Stimulated activated CD8-positive, alpha-beta memory T cell treated with anti-CD3 and anti-CD28 coated beads, Interleukin-4, amount 100 ng/mL, for 48 hours (primary cell): Measurements from ENCODE around the gene RBP2.

Experiments
- DNase-seq: peaks from one replicate; pipeline ENCODE4 v3.0.0-alpha.2; 2020

Gene RBP2

DNA sequence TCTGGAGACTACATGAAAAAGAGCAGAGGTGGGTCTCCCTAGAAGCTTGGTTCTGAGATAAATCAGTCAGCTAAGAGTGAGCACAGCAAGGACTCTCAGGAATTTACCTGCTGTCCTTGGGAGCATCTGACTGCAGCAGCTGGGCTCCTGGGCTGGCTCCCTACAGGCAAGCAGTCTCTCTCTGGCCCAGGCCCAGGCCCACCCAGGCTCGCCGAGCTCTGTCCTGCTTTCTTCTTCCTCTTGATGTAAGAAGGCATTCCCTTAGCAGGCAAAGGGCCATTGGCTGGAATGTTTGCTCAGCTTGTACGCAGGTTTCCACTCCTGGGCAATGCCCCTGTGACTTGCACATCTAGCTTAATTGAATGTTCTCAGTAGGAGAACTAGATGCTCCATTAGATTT, 4.3 kb upstream of the RBP2 start:
- no peak for DNase-seq

- no peak for DNase-seq
Observed at GRCh38 chr3:139477710-139478640, 1.7 kb upstream of the RBP2 start.

DNA sequence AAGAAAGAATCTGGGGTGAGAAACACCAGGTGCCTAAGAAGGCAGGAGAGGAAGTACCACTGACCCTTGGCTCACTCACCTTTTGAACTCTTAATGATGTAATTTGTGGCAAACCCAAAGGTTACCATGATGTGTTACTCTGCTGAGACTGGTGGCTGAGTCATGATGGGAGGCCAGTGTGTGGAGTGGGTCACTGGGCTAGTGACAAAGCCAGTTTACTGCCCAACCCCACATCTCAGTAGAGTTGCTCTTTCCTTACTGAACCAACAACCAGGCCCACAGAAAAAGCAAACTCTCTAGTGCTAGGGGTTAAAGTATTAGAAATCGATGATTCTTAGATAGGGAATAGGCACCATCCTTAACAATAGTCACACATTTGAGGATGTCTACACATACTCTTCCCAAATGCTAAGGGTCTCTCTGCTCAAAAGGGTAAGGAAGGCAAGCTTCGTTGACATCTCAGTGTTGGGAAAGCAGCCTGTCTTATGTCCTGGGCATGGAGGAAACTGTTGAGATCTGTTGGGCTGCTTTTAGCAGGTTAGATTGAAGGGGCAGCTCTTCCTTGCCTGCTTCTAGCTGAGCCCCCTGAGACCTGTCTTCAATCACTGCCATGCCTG, 3.1 kb downstream of the RBP2 start:
- no peak for DNase-seq

- DNase-seq, result no peak
Observed at GRCh38 chr3:139472380-139473010, 3.8 kb downstream of the RBP2 start.

GRCh38 chr3:139470199-139470598, 6.1 kb downstream of the RBP2 start:
- DNase-seq, result no peak

GRCh38 chr3:139468399-139468798, 7.9 kb downstream of the RBP2 start:
- no peak for DNase-seq

GRCh38 chr3:139466360-139466759, 10.0 kb downstream of the RBP2 start:
- no peak for DNase-seq

GRCh38 chr3:139465636-139466035, 10.7 kb downstream of the RBP2 start:
- no peak for DNase-seq

- DNase-seq, result no peak
Observed at GRCh38 chr3:139463466-139463865, 12.8 kb downstream of the RBP2 start.

DNA sequence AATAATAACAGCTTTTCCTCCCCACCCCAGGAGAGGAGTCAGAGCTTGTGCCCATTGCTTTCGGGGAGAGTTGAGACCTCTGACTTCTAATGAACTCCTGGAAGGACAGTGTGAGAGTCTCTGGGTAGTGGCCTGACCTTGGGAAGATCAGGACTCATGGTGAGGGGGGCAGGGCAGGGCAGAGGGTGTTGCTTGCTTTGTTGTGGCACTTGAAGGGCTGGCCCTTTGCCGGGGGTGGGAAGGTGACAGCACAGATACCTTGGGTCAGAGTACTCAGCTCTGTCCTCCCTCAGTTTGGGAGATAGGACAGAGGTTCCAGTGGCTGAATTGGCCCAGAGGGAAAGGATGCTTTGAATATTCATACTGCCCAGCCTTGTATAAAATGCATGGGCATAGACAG, 15.8 kb downstream of the RBP2 start:
- no peak for DNase-seq

DNA sequence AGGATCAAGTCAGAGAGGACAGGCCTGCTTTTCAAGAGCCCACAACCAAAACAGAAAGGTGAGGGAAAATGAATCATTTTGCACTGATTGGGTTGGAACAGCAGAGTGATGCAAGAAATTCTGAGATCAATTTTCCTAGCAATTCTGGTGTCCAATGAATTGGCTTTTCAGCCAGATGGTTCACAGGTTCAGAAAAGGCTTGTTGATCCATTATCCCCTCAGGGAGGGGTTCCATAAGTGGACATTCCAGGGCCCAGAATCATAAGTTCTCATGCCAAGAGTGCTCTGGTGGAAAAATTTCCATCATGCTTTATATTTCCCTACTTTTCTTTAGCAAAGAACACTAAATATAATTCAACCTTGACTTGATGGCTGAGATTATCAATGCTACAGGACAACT, 16.2 kb downstream of the RBP2 start:
- DNase-seq, result no peak

GRCh38 chr3:139458348-139458747, 18.0 kb downstream of the RBP2 start:
- no peak for DNase-seq

DNA sequence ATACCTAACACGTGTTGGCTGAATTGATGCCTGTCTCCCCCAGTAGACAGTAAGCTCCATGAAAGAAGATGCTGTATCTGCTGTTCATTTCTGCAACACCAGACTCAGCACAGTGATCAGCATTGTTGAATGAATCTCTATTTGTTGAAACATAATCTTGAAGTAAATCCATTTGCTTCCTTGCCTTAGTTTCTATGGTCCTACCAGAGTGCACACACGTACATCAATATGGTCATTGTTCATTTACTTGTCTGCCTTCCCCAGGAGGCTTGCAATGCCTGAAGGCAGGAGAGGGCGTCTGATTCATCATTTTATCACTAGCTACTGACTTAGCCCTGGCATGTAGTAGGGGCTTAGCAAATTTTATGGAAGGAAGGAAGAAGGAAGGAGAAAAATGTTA, 19.2 kb downstream of the RBP2 start:
- DNase-seq, result no peak

DNA sequence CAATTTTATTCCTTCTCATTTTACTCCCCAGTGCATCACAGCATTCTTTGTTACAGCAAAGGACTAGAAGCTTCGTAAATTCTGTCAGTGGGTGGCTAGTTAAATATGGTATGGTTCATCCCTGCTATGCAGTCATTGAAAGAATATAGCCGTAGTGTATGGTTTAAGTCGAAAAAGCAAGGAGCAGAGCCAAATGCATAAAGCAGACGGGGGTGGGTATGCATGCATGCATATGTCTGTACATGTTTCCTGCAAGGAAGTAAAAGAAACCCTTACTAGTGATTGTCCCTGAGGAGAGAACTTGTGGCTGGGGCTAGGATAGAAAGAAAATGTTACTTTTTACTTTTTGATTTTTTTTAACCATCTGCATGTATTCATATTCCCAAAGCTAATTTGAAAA, 19.9 kb downstream of the RBP2 start:
- no peak for DNase-seq

GRCh38 chr3:139455855-139456254, 20.5 kb downstream of the RBP2 start:
- DNase-seq, result no peak

DNA sequence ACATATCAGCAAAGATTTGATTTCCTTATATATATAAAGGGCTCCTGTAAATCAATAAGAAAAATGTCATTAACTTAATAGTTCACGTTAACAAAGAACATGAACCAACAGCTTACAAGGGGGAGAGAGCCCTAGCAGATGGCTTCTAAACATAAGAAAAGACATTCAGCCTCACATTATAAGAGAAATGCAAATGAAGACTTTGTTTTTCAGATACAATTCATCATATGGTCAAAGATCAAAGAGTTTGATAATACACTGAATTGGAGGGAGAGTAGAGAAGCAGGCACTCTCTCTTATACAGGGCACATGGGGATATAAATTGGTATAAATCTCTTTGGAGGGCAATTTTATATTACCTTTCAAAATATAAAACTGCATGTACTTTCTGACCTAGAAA, 21.1 kb downstream of the RBP2 start:
- DNase-seq, result no peak

GRCh38 chr3:139454346-139454745, 22.0 kb downstream of the RBP2 start:
- no peak for DNase-seq

GRCh38 chr3:139450159-139450558, 26.2 kb downstream of the RBP2 start:
- no peak for DNase-seq

GRCh38 chr3:139449566-139449965, 26.8 kb downstream of the RBP2 start:
- DNase-seq, result no peak

DNA sequence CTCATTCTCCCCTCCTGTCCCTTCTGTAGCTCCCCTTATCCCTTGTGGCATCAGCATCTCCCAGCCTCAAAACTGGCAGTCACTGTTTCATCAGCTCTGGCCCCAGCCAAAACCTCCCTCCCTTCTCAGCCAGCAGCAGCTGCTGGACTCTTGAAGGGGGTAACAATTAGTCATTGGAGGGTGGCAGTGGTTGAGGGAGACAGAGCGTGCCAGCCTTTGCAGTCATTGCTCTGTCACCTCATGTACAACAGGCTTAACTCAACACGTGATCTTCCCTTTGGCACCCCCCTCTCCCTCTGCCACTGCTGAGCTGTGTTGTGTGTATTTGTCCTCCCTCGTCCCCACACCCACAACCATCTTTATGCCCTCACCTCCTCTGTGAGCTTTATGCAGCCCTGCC, 28.2 kb downstream of the RBP2 start:
- no peak for DNase-seq

GRCh38 chr3:139447486-139447885, 28.8 kb downstream of the RBP2 start:
- DNase-seq, result no peak

GRCh38 chr3:139444446-139444845, 31.9 kb downstream of the RBP2 start:
- DNase-seq, result no peak

GRCh38 chr3:139443186-139443585, 33.1 kb downstream of the RBP2 start:
- no peak for DNase-seq

GRCh38 chr3:139441656-139442055, 34.7 kb downstream of the RBP2 start:
- DNase-seq, result no peak
